CD4-positive, alpha-beta T cell treated with Interleukin-6 for 4 hours (primary cell): ENCODE results near the gene CDH4.

Source experiments
- DNase-seq: peaks from one replicate; pipeline ENCODE4 v3.0.0-alpha.2; 2020; ENCODE audit warnings: mixed read lengths

Gene CDH4

GRCh38 chr20:61619751-61620150 is 367.7 kb downstream of the CDH4 start:
- no peak for DNase-seq

- DNase-seq, result no peak
Observed at GRCh38 chr20:61620174-61620573, 368.1 kb downstream of the CDH4 start.

- DNase-seq, result no peak
Observed at GRCh38 chr20:61621035-61621730, 369.1 kb downstream of the CDH4 start.

GRCh38 chr20:61621852-61622251 is 369.8 kb downstream of the CDH4 start:
- DNase-seq, result no peak

- DNase-seq, result no peak
Observed at GRCh38 chr20:61623451-61623850, 371.4 kb downstream of the CDH4 start.

- no peak for DNase-seq
Observed at GRCh38 chr20:61625246-61625645, 373.2 kb downstream of the CDH4 start.

GRCh38 chr20:61626412-61626811 is 374.4 kb downstream of the CDH4 start:
- DNase-seq, result no peak

- DNase-seq, result no peak
Observed at GRCh38 chr20:61627791-61628415, 375.8 kb downstream of the CDH4 start.

- DNase-seq, result no peak
Observed at GRCh38 chr20:61628480-61628879, 376.4 kb downstream of the CDH4 start.

- no peak for DNase-seq
Observed at GRCh38 chr20:61628901-61629601, 377.0 kb downstream of the CDH4 start.

- no peak for DNase-seq
Observed at GRCh38 chr20:61629602-61630390, 377.7 kb downstream of the CDH4 start.

- DNase-seq, result no peak
Observed at GRCh38 chr20:61630391-61630650, 378.3 kb downstream of the CDH4 start.

- DNase-seq, result no peak
Observed at GRCh38 chr20:61630816-61631215, 378.8 kb downstream of the CDH4 start.

GRCh38 chr20:61631751-61632150 is 379.7 kb downstream of the CDH4 start:
- no peak for DNase-seq

- no peak for DNase-seq
Observed at GRCh38 chr20:61633004-61633403, 380.9 kb downstream of the CDH4 start.

GRCh38 chr20:61634376-61635145 is 382.5 kb downstream of the CDH4 start:
- DNase-seq, result no peak

GRCh38 chr20:61635721-61636455 is 383.8 kb downstream of the CDH4 start:
- no peak for DNase-seq

GRCh38 chr20:61636531-61637116 is 384.6 kb downstream of the CDH4 start:
- DNase-seq, result no peak

GRCh38 chr20:61638802-61639585 is 386.9 kb downstream of the CDH4 start:
- no peak for DNase-seq

GRCh38 chr20:61640131-61640870 is 388.2 kb downstream of the CDH4 start:
- DNase-seq, result no peak
